ENCODE results near the gene GPR89A. TPM values are rescaled to one million over a fixed set of nuclear protein-coding genes. Genes with fewer than 3 reads are reported as not detected.
A peak's percentile ranks its signal among the peaks of the same experiment; 100 is the strongest.

GPR89A gene
- total RNA-seq, 2 experiments from 2014 or later: 32.6 to 36.7 TPM

DNA sequence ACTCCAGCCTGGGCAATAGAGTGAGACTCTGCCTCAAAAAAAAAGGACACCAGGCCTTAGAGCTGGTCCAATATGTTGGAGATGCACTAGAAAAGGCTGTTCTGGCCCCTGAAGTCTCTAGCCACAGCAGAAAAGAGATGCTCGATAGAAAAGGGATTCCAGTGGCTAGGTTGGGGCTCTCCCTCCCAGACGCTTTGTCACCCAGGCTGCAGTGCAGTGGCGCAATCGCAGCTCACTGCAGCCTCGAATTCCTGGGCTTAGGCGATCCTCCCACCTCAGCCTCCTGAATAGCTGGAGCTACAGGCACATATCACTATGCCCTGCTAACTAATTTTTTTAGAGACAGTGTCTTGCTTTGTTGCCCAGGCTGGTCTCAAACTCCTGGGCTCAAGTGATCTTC lies 81.1 kb downstream of the GPR89A start:
- H3K27me3 Mint-ChIP-seq (ENCODE audit: low read depth): no peaks in the 10 kb centered on the region

DNA sequence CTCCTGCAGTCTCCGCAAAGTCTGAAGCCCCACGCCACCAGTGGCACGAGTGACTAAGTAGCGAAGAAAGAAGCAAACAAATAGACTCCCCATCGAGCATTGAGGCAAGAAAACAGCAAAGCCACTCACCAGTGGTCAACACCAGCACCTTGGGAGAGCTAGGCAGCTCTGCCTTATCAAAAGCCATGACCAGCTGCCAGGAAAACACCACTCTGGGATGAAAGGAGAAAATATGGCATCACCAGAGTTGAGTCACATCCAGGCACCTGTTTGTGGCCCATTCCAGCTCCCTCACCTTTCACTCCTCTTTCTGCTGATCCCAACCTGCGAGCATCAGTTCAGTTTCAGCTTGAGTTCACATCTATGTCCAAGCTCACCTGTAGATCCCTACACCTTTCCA lies 82.1 kb downstream of the GPR89A start:
- no peak for DNase-seq
- H3K4me3 Mint-ChIP-seq: peak overlapping the region; percentile 32
- H3K9me3 Mint-ChIP-seq (ENCODE audit: insufficient read depth): no peaks in the 10 kb centered on the region
- POLR2A ChIA-PET: no interaction called here
- CTCF ChIA-PET: interaction anchor here (2.4 kb wide), 1 partner anchor 31 kb away, joined by 18 read pairs; no protein-coding TSS in a partner anchor
- H3K27ac Mint-ChIP-seq: peak overlapping the region; percentile 79
- H3K36me3 Mint-ChIP-seq (ENCODE audit: low read depth): peaks cover 10% of the 10 kb centered on the region
- H3K4me1 Mint-ChIP-seq (ENCODE audit: low read depth): peaks cover 38% of the 10 kb centered on the region
- no peaks in the 10 kb centered on the region for H3K27me3 Mint-ChIP-seq (ENCODE audit: low read depth)
- no peak for ATAC-seq

More for the DNA sequence above, 81.1 kb downstream of the GPR89A start:
- no peak for DNase-seq
- Mint-ChIP-seq H3K27ac (peak overlapping the region; percentile 20), H3K4me1 (ENCODE audit: low read depth) (peaks cover 38% of the 10 kb centered on the region), H3K36me3 (ENCODE audit: low read depth) (peaks cover 10% of the 10 kb centered on the region), H3K9me3 (ENCODE audit: insufficient read depth) (no peaks in the 10 kb centered on the region), H3K4me3 (no peak overlapping the region)
- CTCF ChIA-PET: interaction anchor here (2.4 kb wide), 1 partner anchor 32 kb away, joined by 18 read pairs; no protein-coding TSS in a partner anchor
- ATAC-seq: no peak
- POLR2A ChIA-PET: no interaction called here

DNA sequence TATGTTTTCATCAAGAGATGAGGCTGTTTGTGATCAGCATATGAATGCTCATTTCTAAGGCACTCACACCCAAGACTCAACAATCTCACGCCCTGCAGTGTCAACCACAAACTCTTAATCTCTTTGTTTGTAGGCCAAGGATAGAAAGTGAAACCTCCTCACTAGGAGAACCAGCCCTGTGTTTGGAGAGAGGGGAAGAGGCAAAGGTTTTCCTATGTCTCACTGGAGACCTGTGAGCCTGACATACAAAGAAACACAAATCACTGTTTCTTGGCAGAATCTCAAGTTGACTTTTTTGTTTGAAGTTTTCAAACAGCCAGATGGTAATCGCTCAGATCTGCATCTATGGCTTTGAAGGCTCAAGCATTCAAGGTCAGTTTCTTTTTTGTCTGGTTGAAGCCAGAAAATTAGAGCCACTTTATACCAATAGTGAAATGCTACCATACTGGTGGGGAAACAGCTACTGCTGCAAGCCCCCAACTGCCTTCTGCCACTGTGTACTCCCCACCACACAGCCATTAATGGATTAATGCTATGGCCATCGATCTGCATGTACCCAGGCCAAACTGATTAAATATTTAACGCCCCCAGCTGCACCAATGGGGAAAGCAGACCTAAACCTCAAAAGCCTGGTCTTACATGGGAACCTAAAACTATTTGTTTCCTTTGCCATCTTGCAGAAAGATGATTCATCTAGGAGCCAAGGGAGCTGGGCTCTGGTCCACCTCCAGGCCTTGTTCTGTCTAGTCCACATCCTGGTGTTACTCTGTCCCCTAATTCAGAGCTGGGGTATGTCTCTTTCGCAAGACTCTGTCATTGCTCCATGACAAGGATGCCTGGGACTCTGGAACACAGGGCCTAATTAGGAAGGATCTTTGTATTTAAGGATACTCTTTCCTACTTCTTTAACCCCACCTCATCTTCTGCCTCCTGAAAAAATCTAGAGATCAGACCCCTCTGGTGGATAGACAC lies 83.1 kb downstream of the GPR89A start:
- POLR2A ChIA-PET: interaction anchor here (0.6 kb wide), 1 partner anchor 410 kb away, joined by 3 read pairs; no protein-coding TSS in a partner anchor
- H3K27me3 Mint-ChIP-seq (ENCODE audit: low read depth): no peaks in the 10 kb centered on the region
- H3K4me3 Mint-ChIP-seq: peak overlapping the region; percentile 32
- CTCF ChIA-PET: interaction anchor here (1.7 to 2.4 kb wide), 2 partner anchors 29 to 30 kb away, joined by 9 to 18 read pairs; partner anchors contain the start of gene CD160
- H3K36me3 Mint-ChIP-seq (ENCODE audit: low read depth): peaks cover 10% of the 10 kb centered on the region
- DNase-seq (peak; percentile 76), ATAC-seq (peak; percentile 97)
- H3K9me3 Mint-ChIP-seq (ENCODE audit: insufficient read depth): no peaks in the 10 kb centered on the region
- peaks cover 42% of the 10 kb centered on the region for H3K4me1 Mint-ChIP-seq (ENCODE audit: low read depth)
- H3K27ac Mint-ChIP-seq: peak overlapping the region; percentile 79

GRCh38 chr1:145692785-145693443 lies 85.1 kb downstream of the GPR89A start:
- H3K36me3 Mint-ChIP-seq (ENCODE audit: low read depth): peaks cover 10% of the 10 kb centered on the region
- H3K4me1 Mint-ChIP-seq (ENCODE audit: low read depth): peaks cover 42% of the 10 kb centered on the region
- no peaks in the 10 kb centered on the region for H3K9me3 Mint-ChIP-seq (ENCODE audit: insufficient read depth)
- H3K27ac Mint-ChIP-seq: no peak overlapping the region
- ChIA-PET CTCF (interaction anchor here (1.1 kb wide), 1 partner anchor 28 kb away, joined by 4 read pairs; no protein-coding TSS in a partner anchor), POLR2A (no interaction called here)
- DNase-seq (no peak), ATAC-seq (no peak)
- no peak overlapping the region for H3K4me3 Mint-ChIP-seq
- H3K27me3 Mint-ChIP-seq (ENCODE audit: low read depth): no peaks in the 10 kb centered on the region

GRCh38 chr1:145695821-145696629 lies 88.2 kb downstream of the GPR89A start:
- peaks cover 14% of the 10 kb centered on the region for H3K4me1 Mint-ChIP-seq (ENCODE audit: low read depth)
- no peak overlapping the region for H3K27ac Mint-ChIP-seq
- peaks cover 8% of the 10 kb centered on the region for H3K27me3 Mint-ChIP-seq (ENCODE audit: low read depth)
- CTCF ChIA-PET: interaction anchor here (0.9 kb wide), 1 partner anchor 25 kb away, joined by 3 read pairs; no protein-coding TSS in a partner anchor
- H3K4me3 Mint-ChIP-seq: no peak overlapping the region
- H3K9me3 Mint-ChIP-seq (ENCODE audit: insufficient read depth): no peaks in the 10 kb centered on the region
- H3K36me3 Mint-ChIP-seq (ENCODE audit: low read depth): peaks cover 2% of the 10 kb centered on the region
- DNase-seq (no peak), ATAC-seq (no peak)
- POLR2A ChIA-PET: no interaction called here

DNA sequence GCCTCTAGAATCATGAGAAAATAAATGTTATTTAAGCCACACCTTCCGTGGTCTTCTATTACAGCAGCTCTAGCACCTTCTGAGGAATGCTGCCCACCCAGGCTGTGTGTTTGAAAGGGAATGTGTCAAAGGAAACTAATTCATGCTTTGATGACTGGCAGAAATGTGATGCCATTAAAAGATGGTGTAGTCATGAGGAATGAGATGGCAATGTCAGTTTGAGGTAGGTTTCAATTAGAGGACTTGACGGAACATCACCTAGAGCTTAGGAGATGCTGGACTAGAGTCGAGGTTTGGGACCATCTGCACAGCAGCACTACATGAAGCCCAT lies 88.8 kb downstream of the GPR89A start:
- ChIA-PET CTCF (no interaction called here), POLR2A (no interaction called here)
- Mint-ChIP-seq H3K4me1 (ENCODE audit: low read depth) (peaks cover 9% of the 10 kb centered on the region), H3K9me3 (ENCODE audit: insufficient read depth) (no peaks in the 10 kb centered on the region), H3K4me3 (no peak overlapping the region), H3K27me3 (ENCODE audit: low read depth) (peaks cover 10% of the 10 kb centered on the region), H3K27ac (no peak overlapping the region), H3K36me3 (ENCODE audit: low read depth) (peaks cover 2% of the 10 kb centered on the region)
- ATAC-seq: no peak
- no peak for DNase-seq

GRCh38 chr1:145701306-145701862 lies 93.6 kb downstream of the GPR89A start:
- no peak for DNase-seq
- ChIA-PET POLR2A (no interaction called here), CTCF (no interaction called here)
- no peak for ATAC-seq
- Mint-ChIP-seq H3K27ac (no peak overlapping the region), H3K36me3 (ENCODE audit: low read depth) (no peaks in the 10 kb centered on the region), H3K9me3 (ENCODE audit: insufficient read depth) (no peaks in the 10 kb centered on the region), H3K27me3 (ENCODE audit: low read depth) (peaks cover 23% of the 10 kb centered on the region), H3K4me1 (ENCODE audit: low read depth) (no peaks in the 10 kb centered on the region), H3K4me3 (no peak overlapping the region)

DNA sequence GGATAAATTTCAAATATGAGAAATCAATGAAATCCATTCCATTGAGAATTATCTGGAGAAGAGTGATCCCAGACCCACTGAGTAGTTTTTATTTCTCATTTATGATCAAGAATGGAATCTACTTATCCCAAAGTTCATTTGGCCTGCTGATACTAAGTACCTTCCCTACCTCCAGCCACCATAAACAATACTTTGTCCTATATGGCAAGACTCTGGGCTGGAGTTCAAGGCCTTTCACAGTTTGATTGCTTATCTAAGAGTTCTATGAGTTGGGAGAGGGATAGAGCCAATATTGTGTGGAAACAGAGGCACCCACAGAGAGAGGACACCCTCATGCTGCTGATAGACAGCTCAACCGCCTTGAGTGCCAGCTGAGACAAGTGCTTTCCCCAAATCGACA lies 94.3 kb downstream of the GPR89A start:
- POLR2A ChIA-PET: no interaction called here
- Mint-ChIP-seq H3K27me3 (ENCODE audit: low read depth) (peaks cover 23% of the 10 kb centered on the region), H3K27ac (no peak overlapping the region), H3K4me3 (no peak overlapping the region), H3K4me1 (ENCODE audit: low read depth) (no peaks in the 10 kb centered on the region), H3K9me3 (ENCODE audit: insufficient read depth) (no peaks in the 10 kb centered on the region), H3K36me3 (ENCODE audit: low read depth) (no peaks in the 10 kb centered on the region)
- CTCF ChIA-PET: no interaction called here
- DNase-seq (no peak), ATAC-seq (no peak)

GRCh38 chr1:145702826-145703225 lies 95.0 kb downstream of the GPR89A start:
- no peaks in the 10 kb centered on the region for H3K4me1 Mint-ChIP-seq (ENCODE audit: low read depth)
- ATAC-seq (no peak), DNase-seq (no peak)
- H3K27me3 Mint-ChIP-seq (ENCODE audit: low read depth): peaks cover 23% of the 10 kb centered on the region
- POLR2A ChIA-PET: no interaction called here
- H3K4me3 Mint-ChIP-seq: no peak overlapping the region
- no peaks in the 10 kb centered on the region for H3K9me3 Mint-ChIP-seq (ENCODE audit: insufficient read depth)
- CTCF ChIA-PET: interaction anchor here (0.7 kb wide), 1 partner anchor 19 kb away, joined by 3 read pairs; no protein-coding TSS in a partner anchor
- H3K36me3 Mint-ChIP-seq (ENCODE audit: low read depth): no peaks in the 10 kb centered on the region
- H3K27ac Mint-ChIP-seq: no peak overlapping the region

- Mint-ChIP-seq H3K4me1 (ENCODE audit: low read depth) (no peaks in the 10 kb centered on the region), H3K4me3 (no peak overlapping the region), H3K27ac (no peak overlapping the region), H3K27me3 (ENCODE audit: low read depth) (peaks cover 17% of the 10 kb centered on the region), H3K9me3 (ENCODE audit: insufficient read depth) (no peaks in the 10 kb centered on the region), H3K36me3 (ENCODE audit: low read depth) (no peaks in the 10 kb centered on the region)
- ChIA-PET POLR2A (no interaction called here), CTCF (no interaction called here)
- DNase-seq: no peak
- ATAC-seq: no peak
Observed at GRCh38 chr1:145705622-145706021, 97.8 kb downstream of the GPR89A start.

DNA sequence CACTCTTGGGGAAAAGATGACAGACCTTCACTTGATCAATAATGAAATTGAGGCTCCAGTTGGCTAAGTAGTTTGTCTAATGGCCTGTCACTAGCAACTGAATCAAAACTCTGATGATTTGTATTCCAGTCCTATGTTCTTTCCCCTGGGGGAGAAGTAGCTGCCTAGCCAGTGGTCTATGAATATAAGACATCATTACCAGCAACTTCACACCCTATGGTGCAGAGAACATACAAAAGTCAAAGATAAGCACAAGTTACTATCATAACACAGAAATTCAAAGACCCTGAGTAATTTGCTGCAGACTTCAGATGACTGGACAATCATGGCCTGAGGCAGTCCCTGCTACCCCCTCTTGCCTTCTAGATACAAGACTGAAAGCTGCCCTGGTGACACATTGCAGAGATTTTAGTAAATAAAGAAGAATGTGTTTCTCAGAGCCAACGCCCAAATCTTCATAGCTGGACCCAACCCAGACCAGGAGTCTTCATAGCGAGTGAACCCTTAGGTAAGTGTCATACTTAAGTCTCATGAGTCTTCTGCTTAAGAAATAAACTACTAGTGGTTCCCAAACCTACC lies 98.4 kb downstream of the GPR89A start:
- ChIA-PET POLR2A (no interaction called here), CTCF (interaction anchor here (1.5 kb wide), 1 partner anchor 14 kb away, joined by 4 read pairs; no protein-coding TSS in a partner anchor)
- Mint-ChIP-seq H3K4me3 (no peak overlapping the region), H3K27ac (no peak overlapping the region), H3K36me3 (ENCODE audit: low read depth) (no peaks in the 10 kb centered on the region), H3K9me3 (ENCODE audit: insufficient read depth) (no peaks in the 10 kb centered on the region), H3K27me3 (ENCODE audit: low read depth) (peaks cover 17% of the 10 kb centered on the region), H3K4me1 (ENCODE audit: low read depth) (no peaks in the 10 kb centered on the region)
- ATAC-seq (no peak), DNase-seq (no peak)
